GM12878 (cell line): ENCODE results near the gene C1R. TPM values are rescaled to one million over a fixed set of nuclear protein-coding genes. Genes with fewer than 3 reads are reported as not detected.

Experiments
- ATAC-seq: fragments of 200-7000 bp; cut with Tn5 transposase; 3 replicates; pipeline ENCODE4 v1.9.1; 2020; ENCODE audit warnings: mild to moderate bottlenecking, moderate library complexity
- BruUV-seq: library from RNA; stranded (reverse); fragments of 400-500 nt; replicated peaks from 2 replicates; lab custom pipeline; 2021; lab: Mats Ljungman, UMichigan
- CTCF ChIA-PET: fragments of 300-600 bp; sonication (Branson Sonifier 250); formaldehyde crosslinking; extraction: SDS; loops from one replicate; lab custom pipeline; 2021; ENCODE audit warnings: inconsistent platforms; lab: Yijun Ruan, JAX
- POLR2A ChIA-PET: fragments of 350-600 bp; formaldehyde crosslinking; extraction: SDS; loops from one replicate; lab custom pipeline; 2021; ENCODE audit warnings: inconsistent platforms; lab: Charles Lee
- RAD21 ChIA-PET: fragments of 300-600 bp; sonication (Branson Sonifier 250); formaldehyde crosslinking; loops from one replicate; lab custom pipeline; 2023; ENCODE audit warnings: antibody characterized with exemption; ENCODE audit not compliant: unreplicated experiment; lab: Charles Lee
- SMC1A ChIA-PET: fragments of 300-600 bp; sonication (Branson Sonifier 250); formaldehyde crosslinking; loops from one replicate; lab custom pipeline; 2023; ENCODE audit not compliant: unreplicated experiment, uncharacterized antibody; lab: Charles Lee
- DNase-seq: peaks from one replicate; pipeline ENCODE4 v3.0.0-alpha.2; 2011; ENCODE audit warnings: low read depth, low spot score
- FAIRE-seq: peaks from 3 replicates; lab custom pipeline; 2011; peaks lifted over from hg19 to GRCh38; lab: Jason Lieb, UNC
- H2AFZ ChIP-seq: 2 replicates; pipeline ENCODE4 v1.6.0; 2011; ENCODE audit warnings: low read depth, low read length, control low read depth; ENCODE audit not compliant: control insufficient read depth
- H3K27ac ChIP-seq: 2 replicates; pipeline ENCODE4 v1.5.1; 2011; ENCODE audit warnings: control low read depth; ENCODE audit not compliant: control insufficient read depth, insufficient read depth
- H3K27me3 ChIP-seq, 2 experiments: replicated peaks in 1 of 2; 2 replicates each; pipeline versions ENCODE4 v1.6.0 to v1.6.1; 2011; ENCODE audit warnings: low read length in 1 of 2; ENCODE audit not compliant: control insufficient read depth in 2 of 2, insufficient read depth in 2 of 2
- H3K36me3 ChIP-seq, 2 experiments: 2 replicates each; pipeline ENCODE4 v1.5.1; 2011; ENCODE audit warnings: low read length in 1 of 2; ENCODE audit not compliant: control insufficient read depth in 2 of 2, insufficient read depth in 2 of 2
- H3K4me1 ChIP-seq: 2 replicates; pipeline ENCODE4 v1.6.1; 2011; ENCODE audit warnings: mild to moderate bottlenecking, low read length, moderate library complexity, mixed read lengths; ENCODE audit not compliant: control insufficient read depth, insufficient read depth
- H3K4me2 ChIP-seq: 2 replicates; pipeline ENCODE4 v1.6.0; 2011; ENCODE audit warnings: control low read depth; ENCODE audit not compliant: control insufficient read depth, insufficient read depth
- H3K4me3 ChIP-seq: fragments of 200-600 bp; sonication (generic); 2 replicates; pipeline ENCODE4 v1.5.1; 2016
- H3K79me2 ChIP-seq: 2 replicates; pipeline ENCODE4 v1.6.0; 2011; ENCODE audit warnings: low read length; ENCODE audit not compliant: control insufficient read depth, insufficient read depth
- H3K9ac ChIP-seq: 2 replicates; pipeline ENCODE4 v1.8.0; 2011; ENCODE audit warnings: low read length, control low read depth, mixed read lengths; ENCODE audit not compliant: control insufficient read depth, insufficient read depth
- H3K9me3 ChIP-seq: replicated peaks from 3 replicates; pipeline ENCODE4 v1.5.1; 2011; ENCODE audit warnings: mild to moderate bottlenecking, low read length; ENCODE audit not compliant: control insufficient read depth, insufficient read depth
- H4K20me1 ChIP-seq: 2 replicates; pipeline ENCODE4 v1.6.0; 2011; ENCODE audit not compliant: control insufficient read depth, insufficient read depth
- BCL11A ChIP-seq: IDR thresholded peaks from 2 replicates; pipeline ENCODE4 v1.6.1; 2011; ENCODE audit warnings: low read depth, low read length
- CHD1 ChIP-seq: IDR thresholded peaks from 2 replicates; pipeline ENCODE4 v1.6.1; 2012; ENCODE audit warnings: low read depth, low read length, improper control_type of control experiment
- CHD2 ChIP-seq: IDR thresholded peaks from 2 replicates; pipeline ENCODE4 v1.6.1; 2011; ENCODE audit warnings: low read depth, low read length, improper control_type of control experiment, borderline replicate concordance
- CTCF ChIP-seq, 3 experiments: IDR thresholded peaks in 2 of 3; conservative IDR thresholded peaks in 1 of 3; 2 replicates each; pipeline ENCODE4 v1.5.1; 2011; ENCODE audit warnings: low read depth in 3 of 3, low read length in 3 of 3, mild to moderate bottlenecking in 3 of 3, control low read depth in 2 of 3, moderate library complexity in 2 of 3, inconsistent platforms in 1 of 3, mixed read lengths in 1 of 3; ENCODE audit not compliant: control insufficient read depth in 2 of 3, insufficient read depth in 1 of 3; ENCODE audit errors: extremely low read depth in 1 of 3
- IKZF1 ChIP-seq: fragments of 450-650 bp; conservative IDR thresholded peaks from 2 replicates; pipeline ENCODE4 v1.6.1; 2017; ENCODE audit warnings: antibody characterized with exemption, mild to moderate bottlenecking
- KLF5 ChIP-seq: fragments of 450-650 bp; IDR thresholded peaks from 2 replicates; pipeline ENCODE4 v1.6.1; 2014; ENCODE audit warnings: mild to moderate bottlenecking; ENCODE audit not compliant: partially characterized antibody
- MTA2 ChIP-seq: fragments of 450-650 bp; IDR thresholded peaks from 2 replicates; pipeline ENCODE4 v1.6.1; 2016; ENCODE audit warnings: low read depth, mild to moderate bottlenecking, moderate library complexity
- RAD51 ChIP-seq: fragments of 450-650 bp; IDR thresholded peaks from 2 replicates; pipeline ENCODE4 v1.6.1; 2016; ENCODE audit warnings: moderate library complexity, mild to moderate bottlenecking, inconsistent platforms
- RFX5 ChIP-seq: IDR thresholded peaks from 2 replicates; pipeline ENCODE4 v1.6.1; 2011; ENCODE audit warnings: low read depth, low read length, improper control_type of control experiment
- SIN3A ChIP-seq: IDR thresholded peaks from 2 replicates; pipeline ENCODE4 v1.6.1; 2012; ENCODE audit warnings: low read depth, low read length, improper control_type of control experiment
- SIX5 ChIP-seq: IDR thresholded peaks from 2 replicates; pipeline ENCODE4 v1.6.1; 2011; ENCODE audit warnings: mild to moderate bottlenecking, low read depth, low read length, moderate library complexity; ENCODE audit not compliant: severe bottlenecking
- SMAD1 ChIP-seq: fragments of 450-650 bp; IDR thresholded peaks from 2 replicates; pipeline ENCODE4 v1.6.1; 2018; ENCODE audit warnings: mild to moderate bottlenecking, low read depth; ENCODE audit not compliant: partially characterized antibody
- SPI1 ChIP-seq: IDR thresholded peaks from 2 replicates; pipeline ENCODE4 v1.6.1; 2011; ENCODE audit warnings: low read depth, mild to moderate bottlenecking, low read length, moderate library complexity, borderline replicate concordance; ENCODE audit not compliant: insufficient read depth
- STAT1 ChIP-seq: fragments of 450-650 bp; conservative IDR thresholded peaks from 2 replicates; pipeline ENCODE4 v1.6.1; 2014; ENCODE audit warnings: antibody characterized with exemption, mild to moderate bottlenecking
- TCF3 ChIP-seq: IDR thresholded peaks from 2 replicates; pipeline ENCODE4 v1.6.1; 2012; ENCODE audit warnings: low read depth, mild to moderate bottlenecking, low read length, borderline replicate concordance; ENCODE audit not compliant: insufficient read depth
- WGBS: methylation state at CpG from one replicate; pipeline ENCODE4 v1.1.6; 2016; ENCODE audit warnings: low lambda C conversion rate; ENCODE audit not compliant: insufficient replicate concordance, insufficient coverage; ENCODE audit errors: missing lambda C conversion rate; 5-methylcytosine and 5-hydroxymethylcytosine counted together
- in situ Hi-C: fragments of 300-500 bp; cut with MboI; formaldehyde crosslinking; loops from 9 replicates; pipeline ENCODE4 v1.14.3; 2018; ENCODE audit warnings: mixed read lengths
- intact Hi-C: fragments of 100-400 bp; cut with micrococcal nuclease; formaldehyde crosslinking; loops from one replicate; pipeline ENCODE4 v1.14.2; 2022; ENCODE audit not compliant: unreplicated experiment
- polyA plus RNA-seq, 11 experiments: library from polyadenylated mRNA; depleted of rRNA in 4 of 11; unstranded in 6 of 11; stranded (reverse) in 5 of 11; fragments of >200 nt; fragmentation: Nextera tagmentation in 4 of 11; fragmentation: Illumina TruSeq in 1 of 11; extraction: Ambion mirVana in 4 of 11; extraction: Trizol in 1 of 11; gene quantifications; 1 replicate in 1 of 11; 2 replicates in 10 of 11; pipeline versions ENCODE4 v1.2.1 to v1.2.3, GENCODE V29; 2011 to 2016; ENCODE audit warnings: inconsistent platforms in 2 of 11, missing spikeins in 2 of 11, low read depth in 1 of 11
- total RNA-seq, 4 experiments: library from RNA; depleted of rRNA in 3 of 4; stranded (reverse); fragments of >200 nt in 3 of 4; fragmentation: Illumina TruSeq in 1 of 4; extraction: Trizol in 1 of 4; gene quantifications; 2 replicates each; pipeline versions ENCODE4 v1.2.1 to v1.2.3, GENCODE V29; 2013 to 2021
- TF ChIP-seq, protein P1 (sequence below): fragments of 450-650 bp; IDR thresholded peaks from 2 replicates; pipeline ENCODE4 v1.6.1; 2017; ENCODE audit warnings: borderline replicate concordance
- TF ChIP-seq, protein P2 (sequence below): fragments of 450-650 bp; IDR thresholded peaks from 2 replicates; pipeline ENCODE4 v1.6.1; 2016; ENCODE audit warnings: mild to moderate bottlenecking

C1R gene
- total and polyA plus RNA-seq, 10 of the 15 experiments (the other 5 are each of a cell fraction or from before 2014, with no cell fraction given): 0.31 to 1.9 (median 0.96) TPM; not detected in 1

DNA sequence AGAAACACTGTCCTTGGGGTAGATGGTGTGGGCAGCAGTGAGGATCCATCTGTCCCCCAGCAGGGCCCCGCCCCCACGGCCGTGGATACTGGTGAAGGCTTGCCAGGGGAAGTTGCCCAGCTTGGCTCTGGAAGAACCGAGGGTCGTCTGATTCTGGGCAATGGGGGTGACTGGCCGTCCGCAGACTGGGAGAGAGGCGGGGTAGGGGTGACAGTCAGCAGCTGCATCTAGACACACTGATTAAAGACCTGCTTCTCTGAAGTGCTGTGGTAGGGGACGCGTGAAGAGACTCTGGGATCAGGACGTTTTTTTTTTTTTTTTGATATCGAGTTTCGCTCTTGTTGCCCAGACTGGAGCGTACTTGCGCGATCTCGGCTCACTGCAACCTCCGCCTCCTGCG lies 4.7 kb upstream of the C1R start:
- CTCF ChIA-PET: interaction anchor here (3.5 kb wide), 1 partner anchor 15 kb away, joined by 26 read pairs; no protein-coding TSS in a partner anchor
- no peaks in the 10 kb centered on the region for H3K4me1 ChIP-seq

More for the DNA sequence above, 4.7 kb upstream of the C1R start:
- Histone ChIP-seq H3K9me3 (no peaks in the 10 kb centered on the region), H3K4me2 (no peak overlapping the region), H3K9ac (no peak overlapping the region), H3K79me2 (no peaks in the 10 kb centered on the region), H3K27me3 (no peaks in the 10 kb centered on the region), H2AFZ (no peak overlapping the region), H3K27ac (no peak overlapping the region), H3K36me3 (0 out of 4 replicates have a peak, but pooled peaks cover 0 to 3% of the 10 kb centered on the region in 2 experiments), H3K4me3 (no peak overlapping the region), H4K20me1 (no peaks in the 10 kb centered on the region)
- DNase-seq (no peak), FAIRE-seq (no peak), ATAC-seq (no peak)
- SMC1A ChIA-PET: interaction anchor here (2.1 kb wide), 1 partner anchor 11 kb away, joined by 12 read pairs; the partner anchor contains the start of gene C1RL
- intact Hi-C loops (no loop called here), in situ Hi-C loops (no loop called here)
- no TSS peak for BruUV-seq
- WGBS: 98% methylated on average over 12 of the region's 19 CpGs
- RAD21 ChIA-PET: interaction anchor here (0.7 kb wide), 1 partner anchor 152 kb away, joined by 4 read pairs; no protein-coding TSS in a partner anchor
- TF ChIP-seq TCF3 (no peak), BCL11A (no peak), CHD1 (no peak), SPI1 (no peak), KLF5 (no peak), SMAD1 (no peak), RAD51 (no peak), STAT1 (no peak), CTCF (IDR thresholded peaks at IDR 0.05 in 2 of 3, conservative IDR thresholded peaks at IDR 0.05 in 1 of 3; ENCODE audit: control insufficient read depth in 2 of 3, extremely low read depth in 1 of 3, insufficient read depth in 1 of 3, low read depth in 3 of 3, low read length in 3 of 3) (no peak), CHD2 (no peak), IKZF1 (no peak), MTA2 (no peak), SIN3A (no peak), SIX5 (no peak), RFX5 (no peak)
- TF ChIP-seq, protein P1, sequence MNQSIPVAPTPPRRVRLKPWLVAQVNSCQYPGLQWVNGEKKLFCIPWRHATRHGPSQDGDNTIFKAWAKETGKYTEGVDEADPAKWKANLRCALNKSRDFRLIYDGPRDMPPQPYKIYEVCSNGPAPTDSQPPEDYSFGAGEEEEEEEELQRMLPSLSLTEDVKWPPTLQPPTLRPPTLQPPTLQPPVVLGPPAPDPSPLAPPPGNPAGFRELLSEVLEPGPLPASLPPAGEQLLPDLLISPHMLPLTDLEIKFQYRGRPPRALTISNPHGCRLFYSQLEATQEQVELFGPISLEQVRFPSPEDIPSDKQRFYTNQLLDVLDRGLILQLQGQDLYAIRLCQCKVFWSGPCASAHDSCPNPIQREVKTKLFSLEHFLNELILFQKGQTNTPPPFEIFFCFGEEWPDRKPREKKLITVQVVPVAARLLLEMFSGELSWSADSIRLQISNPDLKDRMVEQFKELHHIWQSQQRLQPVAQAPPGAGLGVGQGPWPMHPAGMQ: no peak
- TF ChIP-seq, protein P2, sequence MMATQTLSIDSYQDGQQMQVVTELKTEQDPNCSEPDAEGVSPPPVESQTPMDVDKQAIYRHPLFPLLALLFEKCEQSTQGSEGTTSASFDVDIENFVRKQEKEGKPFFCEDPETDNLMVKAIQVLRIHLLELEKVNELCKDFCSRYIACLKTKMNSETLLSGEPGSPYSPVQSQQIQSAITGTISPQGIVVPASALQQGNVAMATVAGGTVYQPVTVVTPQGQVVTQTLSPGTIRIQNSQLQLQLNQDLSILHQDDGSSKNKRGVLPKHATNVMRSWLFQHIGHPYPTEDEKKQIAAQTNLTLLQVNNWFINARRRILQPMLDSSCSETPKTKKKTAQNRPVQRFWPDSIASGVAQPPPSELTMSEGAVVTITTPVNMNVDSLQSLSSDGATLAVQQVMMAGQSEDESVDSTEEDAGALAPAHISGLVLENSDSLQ: no peak
- POLR2A ChIA-PET: interaction anchor here (0.7 kb wide), 1 partner anchor 171 kb away, joined by 3 read pairs; no protein-coding TSS in a partner anchor
